ENCODE measurements around the gene RND1. TPM values are rescaled to one million over a fixed set of nuclear protein-coding genes. Genes with fewer than 3 reads are reported as not detected.

RND1 gene
- total and polyA plus RNA-seq, 4 donors: 5.3 to 80.5 (median 15.3) TPM

- 93 to 94% methylated on average over 5 of the region's 5 CpGs for whole genome bisulfite sequencing, 2 donors
- no peak for ATAC-seq (ENCODE audit: insufficient read depth, low FRiP score)
- H3K9me3 ChIP-seq (ENCODE audit: control insufficient read depth in 4 of 4, insufficient read depth in 3 of 4, low read length in 3 of 4): no peaks in the 10 kb centered on the region
- H3K27me3 ChIP-seq (ENCODE audit: control insufficient read depth in 3 of 3, insufficient read depth in 3 of 3, low read length in 2 of 3): no peaks in the 10 kb centered on the region
- no peak for TF ChIP-seq CTCF (IDR thresholded peaks at IDR 0.05; ENCODE audit: control extremely low read depth, extremely low read depth)
- no peak overlapping the region for H3K4me3 ChIP-seq
- H3K27ac ChIP-seq (ENCODE audit: low read depth in 1 of 2, low read length in 1 of 2): no peak overlapping the region
- no peak for DNase-seq
- H3K36me3 ChIP-seq (ENCODE audit: control insufficient read depth in 4 of 4, insufficient read depth in 4 of 4, low read length in 4 of 4): peaks cover 0 to 6% (median 2%) of the 10 kb centered on the region in 4 donors
- no peak overlapping the region for H3K9ac ChIP-seq (ENCODE audit: insufficient read depth in 1 of 2, low read length in 2 of 2)
- H3K4me1 ChIP-seq (ENCODE audit: control insufficient read depth in 5 of 5, insufficient read depth in 5 of 5, low read length in 5 of 5): peaks cover 0 to 27% (median 3%) of the 10 kb centered on the region in 5 donors
These were observed 43.5 kb downstream of the RND1 start for GRCh38 chr12:48822139-48822538.

GRCh38 chr12:48819986-48820725 is 45.5 kb downstream of the RND1 start:
- no peak for ATAC-seq (ENCODE audit: insufficient read depth, low FRiP score)
- WGBS, 2 donors: 77 to 78% methylated on average over 5 of the region's 5 CpGs
- no peaks in the 10 kb centered on the region for H3K9me3 ChIP-seq (ENCODE audit: control insufficient read depth in 4 of 4, insufficient read depth in 3 of 4, low read length in 3 of 4)
- no peak for TF ChIP-seq CTCF (IDR thresholded peaks at IDR 0.05; ENCODE audit: control extremely low read depth, extremely low read depth)
- peaks cover 0 to 3% (median 0%) of the 10 kb centered on the region in 4 donors for H3K36me3 ChIP-seq (ENCODE audit: control insufficient read depth in 4 of 4, insufficient read depth in 4 of 4, low read length in 4 of 4)
- H3K9ac ChIP-seq (ENCODE audit: insufficient read depth in 1 of 2, low read length in 2 of 2): no peak overlapping the region
- H3K27ac ChIP-seq (ENCODE audit: low read depth in 1 of 2, low read length in 1 of 2): no peak overlapping the region
- H3K4me3 ChIP-seq: no peak overlapping the region
- DNase-seq: no peak
- peaks cover 0 to 40% (median 9%) of the 10 kb centered on the region in 5 donors for H3K4me1 ChIP-seq (ENCODE audit: control insufficient read depth in 5 of 5, insufficient read depth in 5 of 5, low read length in 5 of 5)
- H3K27me3 ChIP-seq (ENCODE audit: control insufficient read depth in 3 of 3, insufficient read depth in 3 of 3, low read length in 2 of 3): no peaks in the 10 kb centered on the region

- H3K9me3 ChIP-seq (ENCODE audit: control insufficient read depth in 4 of 4, insufficient read depth in 3 of 4, low read length in 3 of 4): no peaks in the 10 kb centered on the region
- no peak overlapping the region for H3K27ac ChIP-seq (ENCODE audit: low read depth in 1 of 2, low read length in 1 of 2)
- ATAC-seq (ENCODE audit: insufficient read depth, low FRiP score) (no peak), DNase-seq (peak in 1 of 3 donors; percentile 40)
- H3K4me3 ChIP-seq: peak overlapping the region; percentile 28
- TF ChIP-seq CTCF (IDR thresholded peaks at IDR 0.05; ENCODE audit: control extremely low read depth, extremely low read depth): no peak
- WGBS, 2 donors: 19 to 26% methylated on average over 27 to 37 of the region's 37 CpGs
- H3K27me3 ChIP-seq (ENCODE audit: control insufficient read depth in 3 of 3, insufficient read depth in 3 of 3, low read length in 2 of 3): no peaks in the 10 kb centered on the region
- peaks cover 0 to 48% (median 9%) of the 10 kb centered on the region in 5 donors for H3K4me1 ChIP-seq (ENCODE audit: control insufficient read depth in 5 of 5, insufficient read depth in 5 of 5, low read length in 5 of 5)
- H3K36me3 ChIP-seq (ENCODE audit: control insufficient read depth in 4 of 4, insufficient read depth in 4 of 4, low read length in 4 of 4): no peaks in the 10 kb centered on the region
- peak overlapping the region in 1 of 2 donors; percentile 37 for H3K9ac ChIP-seq (ENCODE audit: insufficient read depth in 1 of 2, low read length in 2 of 2)
These were observed 46.7 kb downstream of the RND1 start for GRCh38 chr12:48818831-48819590.
